HG03558 (cell line): ENCODE measurements around the gene TMEM161A.
"Not testable (repeated sequence)": the region's sequence is repeated elsewhere in the genome, so short reads cannot be mapped to it uniquely, and the experiment has no call there.

ENCODE experiments used
- ATAC-seq: cut with Tn5 transposase; IDR thresholded peaks from one replicate; pipeline ENCODE4 v1.9.1; 2021; ENCODE audit warnings: moderate number of reproducible peaks; ENCODE audit not compliant: unreplicated experiment; ENCODE audit errors: extremely low read depth

The TMEM161A gene

GRCh38 chr19:19138109-19138981 is at the start of gene TMEM161A:
TSS of gene TMEM161A (minus strand) at chr19:19138478. CDS start at chr19:19138428, 50 bp downstream.
- peak; percentile 87 for ATAC-seq

- no peak for ATAC-seq
Observed at GRCh38 chr19:19186742-19187141, 48.5 kb upstream of the TMEM161A start.

GRCh38 chr19:19185853-19186740 is 47.8 kb upstream of the TMEM161A start:
- no peak for ATAC-seq

GRCh38 chr19:19181488-19181998 is 43.3 kb upstream of the TMEM161A start:
- no peak for ATAC-seq

GRCh38 chr19:19179548-19180441 is 41.5 kb upstream of the TMEM161A start:
- ATAC-seq: no peak

GRCh38 chr19:19176950-19177349 is 38.7 kb upstream of the TMEM161A start:
- no peak for ATAC-seq

- ATAC-seq: not testable (repeated sequence)
Observed at GRCh38 chr19:19173243-19173642, 35.0 kb upstream of the TMEM161A start.

- no peak for ATAC-seq
Observed at GRCh38 chr19:19171821-19172532, 33.7 kb upstream of the TMEM161A start.

GRCh38 chr19:19170873-19171672 is 32.8 kb upstream of the TMEM161A start:
- ATAC-seq: no peak

- no peak for ATAC-seq
Observed at GRCh38 chr19:19170053-19170872, 32.0 kb upstream of the TMEM161A start, which contains the start of gene MEF2B. TSS of gene MEF2B (minus strand) at chr19:19170263. CDS start at chr19:19150735, 19,528 bp downstream.

GRCh38 chr19:19169236-19170052 is 31.2 kb upstream of the TMEM161A start:
- ATAC-seq: no peak

GRCh38 chr19:19167612-19168011 is 29.3 kb upstream of the TMEM161A start:
- no peak for ATAC-seq

- ATAC-seq: no peak
Observed at GRCh38 chr19:19165396-19165795, 27.1 kb upstream of the TMEM161A start.

GRCh38 chr19:19162495-19162894 is 24.2 kb upstream of the TMEM161A start:
- no peak for ATAC-seq

GRCh38 chr19:19160461-19161035 is 22.3 kb upstream of the TMEM161A start:
- no peak for ATAC-seq

- ATAC-seq: no peak
Observed at GRCh38 chr19:19159534-19159933, 21.3 kb upstream of the TMEM161A start.
